ENCODE measurements around the gene ZNF462. TPM values are rescaled to one million over a fixed set of nuclear protein-coding genes. Genes with fewer than 3 reads are reported as not detected.

ZNF462 gene
- total and polyA plus RNA-seq, 4 donors, result 0.35 to 2.1 (median 1.4) TPM

GRCh38 chr9:107000218-107000617, 137.3 kb downstream of the ZNF462 start (continued):
- no peak for TF ChIP-seq ZBTB33 (IDR thresholded peaks at IDR 0.05)
- TF ChIP-seq ATF3 (IDR thresholded peaks at IDR 0.05), result no peak
- no peak for TF ChIP-seq TAF1 (conservative IDR thresholded peaks at IDR 0.05)
- TF ChIP-seq GABPA (IDR thresholded peaks at IDR 0.05 in 1 of 2, conservative IDR thresholded peaks at IDR 0.05 in 1 of 2), result no peak
- TF ChIP-seq RAD21 (IDR thresholded peaks at IDR 0.05), result no peak
- TF ChIP-seq NR2F2 (IDR thresholded peaks at IDR 0.05), result no peak
- no peak for TF ChIP-seq EGR1 (IDR thresholded peaks at IDR 0.05; ENCODE audit: low read depth in 2 of 2)

- no peak for DNase-seq (ENCODE audit: low spot score)
- H3K27me3 ChIP-seq (ENCODE audit: control insufficient read depth in 4 of 4, insufficient read depth in 4 of 4, low read length in 3 of 4), result no peaks in the 10 kb centered on the region
- H3K4me3 ChIP-seq (ENCODE audit: low read depth in 1 of 3, low read length in 3 of 3), result no peak overlapping the region
- no peak for TF ChIP-seq YY1 (IDR thresholded peaks at IDR 0.05)
- TF ChIP-seq TAF1 (conservative IDR thresholded peaks at IDR 0.05), result no peak
- TF ChIP-seq RXRA (IDR thresholded peaks at IDR 0.05), result no peak
- TF ChIP-seq RAD21 (IDR thresholded peaks at IDR 0.05), result no peak
- TF ChIP-seq SP1 (IDR thresholded peaks at IDR 0.05), result no peak
- TF ChIP-seq FOXA2 (IDR thresholded peaks at IDR 0.05), result no peak
- TF ChIP-seq HNF4A (conservative IDR thresholded peaks at IDR 0.05), result no peak
- TF ChIP-seq JUND (IDR thresholded peaks at IDR 0.05), result no peak
- TF ChIP-seq REST (IDR thresholded peaks at IDR 0.05), result no peak
- no peaks in the 10 kb centered on the region for H3K36me3 ChIP-seq (ENCODE audit: control insufficient read depth in 4 of 4, insufficient read depth in 3 of 4, low read depth in 1 of 4, low read length in 3 of 4)
- H3K9ac ChIP-seq (ENCODE audit: low read depth in 1 of 2, low read length in 2 of 2), result no peak overlapping the region
- H3K27ac ChIP-seq (ENCODE audit: low read depth in 1 of 2, low read length in 2 of 2), result no peak overlapping the region
- H3K9me3 ChIP-seq (ENCODE audit: control insufficient read depth in 4 of 4, low read length in 3 of 4), result no peaks in the 10 kb centered on the region
- WGBS, result 76% methylated on average over 3 of the region's 3 CpGs
- H3K4me1 ChIP-seq (ENCODE audit: control insufficient read depth in 4 of 4, insufficient read depth in 4 of 4, low read length in 3 of 4), result no peaks in the 10 kb centered on the region
Measured at GRCh38 chr9:107005201-107005600, 142.2 kb downstream of the ZNF462 start.

GRCh38 chr9:107007402-107007801, 144.4 kb downstream of the ZNF462 start:
- Histone ChIP-seq H3K36me3 (ENCODE audit: control insufficient read depth in 4 of 4, insufficient read depth in 3 of 4, low read depth in 1 of 4, low read length in 3 of 4) (no peaks in the 10 kb centered on the region), H3K27ac (ENCODE audit: low read depth in 1 of 2, low read length in 2 of 2) (no peak overlapping the region), H3K9me3 (ENCODE audit: control insufficient read depth in 4 of 4, low read length in 3 of 4) (no peaks in the 10 kb centered on the region), H3K4me3 (ENCODE audit: low read depth in 1 of 3, low read length in 3 of 3) (no peak overlapping the region), H3K27me3 (ENCODE audit: control insufficient read depth in 4 of 4, insufficient read depth in 4 of 4, low read length in 3 of 4) (no peaks in the 10 kb centered on the region), H3K4me1 (ENCODE audit: control insufficient read depth in 4 of 4, insufficient read depth in 4 of 4, low read length in 3 of 4) (no peaks in the 10 kb centered on the region), H3K9ac (ENCODE audit: low read depth in 1 of 2, low read length in 2 of 2) (no peak overlapping the region)
- no peak for TF ChIP-seq REST (IDR thresholded peaks at IDR 0.05)
- no peak for TF ChIP-seq RXRA (IDR thresholded peaks at IDR 0.05)
- no peak for TF ChIP-seq GABPA (IDR thresholded peaks at IDR 0.05 in 1 of 2, conservative IDR thresholded peaks at IDR 0.05 in 1 of 2)
- TF ChIP-seq YY1 (IDR thresholded peaks at IDR 0.05), result no peak
- TF ChIP-seq RAD21 (IDR thresholded peaks at IDR 0.05), result no peak
- no peak for TF ChIP-seq EGR1 (IDR thresholded peaks at IDR 0.05; ENCODE audit: low read depth in 2 of 2)
- TF ChIP-seq CTCF (IDR thresholded peaks at IDR 0.05; ENCODE audit: low read depth, low read length, missing input control), result no peak
- no peak for TF ChIP-seq MAX (IDR thresholded peaks at IDR 0.05)
- TF ChIP-seq HNF4A (conservative IDR thresholded peaks at IDR 0.05), result no peak
- 77% methylated on average over 6 of the region's 6 CpGs for WGBS
- DNase-seq (ENCODE audit: low spot score), result no peak

All from liver (tissue), 9 donors.